Cortex of kidney (tissue), 1 donor: ENCODE data around the gene GKN1.

ENCODE experiments used
- DNase-seq: peaks from one replicate; lab custom pipeline; 2025; lab: John Stamatoyannopoulos, UW

GKN1 gene

DNA sequence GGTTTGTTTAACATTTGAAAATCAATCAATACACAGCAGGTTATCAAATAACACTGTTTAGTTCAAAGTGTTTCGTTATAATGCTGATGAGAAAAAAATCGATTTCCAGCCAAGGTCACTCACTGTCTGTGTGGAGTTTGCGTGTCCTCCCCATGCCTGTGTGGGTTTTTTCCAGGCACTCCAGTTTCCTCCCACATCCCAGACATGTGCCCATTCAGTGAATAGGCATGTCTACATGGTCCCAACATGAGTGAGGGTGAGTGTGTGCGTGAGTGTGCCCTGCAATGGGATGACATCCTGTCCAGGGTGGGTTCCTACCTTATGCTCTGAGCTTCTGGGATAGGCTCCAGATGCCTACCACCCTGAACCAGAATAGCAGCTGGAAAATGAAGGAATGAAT, 13.1 kb upstream of the GKN1 start:
- DNase-seq = no peak

DNA sequence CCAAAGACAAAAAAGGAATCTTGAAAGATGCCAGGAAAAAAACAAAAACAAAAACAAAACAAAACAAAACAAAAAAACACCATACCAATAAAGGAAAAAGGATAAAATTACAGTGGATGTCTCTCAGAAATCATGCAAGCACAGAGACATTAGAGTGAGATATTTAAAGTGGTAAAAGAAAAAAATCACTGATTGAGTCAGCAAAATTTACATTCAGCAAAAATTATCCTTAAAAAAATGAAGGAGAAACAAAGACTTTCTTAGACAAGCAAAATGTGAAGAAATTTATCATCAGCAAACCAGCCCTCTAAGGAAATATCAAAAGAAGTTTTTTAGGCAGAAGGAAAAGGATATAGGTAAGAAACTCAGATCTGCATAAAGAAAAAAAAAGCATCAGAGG, 10.2 kb upstream of the GKN1 start:
- no peak for DNase-seq

DNA sequence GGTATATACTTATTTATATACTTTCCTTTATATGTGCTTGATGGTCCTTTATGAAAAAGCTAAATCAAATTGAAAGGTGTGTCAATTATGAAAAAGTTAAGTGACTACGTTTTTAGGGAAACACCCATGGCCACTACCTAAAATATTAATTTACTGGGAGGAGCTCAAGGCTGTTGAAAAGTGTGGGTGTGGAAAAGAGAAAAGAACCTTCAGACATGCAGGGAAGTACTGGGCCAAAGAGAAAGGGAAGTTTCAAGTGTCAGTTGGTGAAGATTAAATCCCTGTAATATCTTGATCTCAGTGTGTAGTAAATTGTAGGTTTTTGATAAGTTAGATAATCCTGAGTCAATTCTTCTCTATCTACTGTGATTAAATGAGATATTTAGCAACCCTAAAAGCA, 6.2 kb upstream of the GKN1 start:
- DNase-seq = no peak

DNA sequence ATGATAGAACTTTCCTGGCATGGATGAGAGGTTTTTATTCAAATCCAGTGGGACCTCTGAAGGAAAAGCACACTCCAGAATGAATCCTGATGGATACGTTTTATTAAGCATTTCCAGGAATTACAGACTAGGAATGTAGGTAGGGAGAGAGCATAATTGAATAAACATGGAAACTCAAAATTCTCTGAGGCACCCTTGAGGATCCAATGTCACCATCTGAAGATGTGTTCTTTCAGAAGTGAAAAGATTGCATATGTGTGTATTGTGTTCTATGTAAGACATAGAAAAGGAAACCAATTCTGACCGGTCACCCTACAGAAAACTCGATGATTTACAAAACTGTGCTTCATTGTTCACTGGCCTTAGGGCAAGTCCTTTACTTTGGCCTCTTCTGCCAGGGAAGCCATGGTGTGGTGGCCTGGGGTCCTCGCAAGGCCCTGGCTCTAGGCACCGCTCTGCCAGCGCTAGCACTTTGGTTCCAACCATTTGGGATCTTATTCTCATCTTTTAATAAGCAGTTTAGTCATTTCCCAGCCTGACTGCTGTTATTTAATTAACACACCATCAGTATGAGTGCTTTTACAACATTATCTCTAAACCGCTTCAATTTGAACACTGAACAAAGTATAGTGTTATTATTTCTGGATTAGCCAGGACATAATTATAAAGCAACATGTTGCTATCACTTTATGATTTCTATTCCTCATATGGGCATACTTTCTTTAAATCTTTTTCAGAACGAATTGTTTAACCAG, 4.5 kb upstream of the GKN1 start:
- no peak for DNase-seq

DNA sequence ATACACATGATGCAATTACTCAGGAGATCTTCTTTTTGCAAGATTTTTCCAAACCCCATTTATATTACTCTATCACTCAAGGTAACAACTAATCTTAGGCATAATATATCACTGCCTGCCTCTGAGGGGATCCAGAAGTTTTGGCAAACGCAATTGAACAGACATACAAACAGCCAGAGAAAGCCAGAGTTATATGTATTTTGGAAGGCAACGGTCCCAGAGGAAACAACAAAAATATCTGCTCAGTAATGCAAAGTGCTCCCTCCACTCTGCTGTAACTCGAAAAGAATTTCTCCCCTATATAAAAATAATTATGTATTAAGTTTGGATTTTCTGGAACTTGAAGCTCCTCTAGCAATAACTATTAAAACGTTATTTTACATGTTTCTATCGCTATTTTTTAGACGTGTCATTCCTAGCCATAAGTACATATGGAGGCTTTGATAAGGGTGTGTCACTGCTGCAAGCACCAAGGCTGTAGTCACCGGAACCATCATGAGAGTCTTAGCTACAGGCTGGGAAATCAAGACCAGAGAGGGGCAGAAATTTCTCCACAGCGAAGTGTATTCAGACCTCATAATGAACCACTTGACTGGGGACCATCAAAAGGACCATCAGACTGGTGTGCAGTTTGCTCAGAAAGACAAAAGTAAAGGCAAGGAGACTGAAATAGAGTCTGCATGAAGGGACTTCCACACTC, 3.7 kb upstream of the GKN1 start:
- no peak for DNase-seq

DNA sequence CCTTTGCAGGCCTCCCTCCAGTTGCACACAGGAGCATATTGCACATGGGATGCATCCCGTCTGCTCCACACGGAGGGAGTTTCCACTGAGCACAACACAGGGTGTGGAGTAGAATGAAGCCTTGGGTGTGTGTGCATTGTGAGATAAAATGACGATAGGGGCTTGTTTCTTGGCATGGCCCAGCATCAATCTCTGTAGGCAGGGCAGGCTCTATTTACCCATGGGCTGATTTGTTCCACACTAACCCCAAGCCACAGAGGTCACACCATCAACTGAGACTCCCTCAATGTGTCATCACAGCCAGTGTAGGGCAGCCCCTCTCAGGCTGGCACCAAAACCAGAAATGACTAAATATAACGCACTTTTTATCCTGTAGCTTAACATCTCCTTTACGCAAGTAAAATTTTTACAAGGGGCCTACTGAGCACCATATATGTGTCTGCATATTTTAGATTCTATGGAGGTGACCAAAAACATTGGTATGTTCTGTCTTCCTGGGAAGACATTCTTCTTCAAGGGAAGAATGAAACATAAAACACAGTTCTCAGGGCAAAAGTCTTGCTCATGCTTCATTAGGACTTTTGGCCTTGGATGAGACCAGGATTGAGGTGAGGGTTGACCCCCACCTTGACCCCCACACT, 2.7 kb upstream of the GKN1 start:
- no peak for DNase-seq

DNA sequence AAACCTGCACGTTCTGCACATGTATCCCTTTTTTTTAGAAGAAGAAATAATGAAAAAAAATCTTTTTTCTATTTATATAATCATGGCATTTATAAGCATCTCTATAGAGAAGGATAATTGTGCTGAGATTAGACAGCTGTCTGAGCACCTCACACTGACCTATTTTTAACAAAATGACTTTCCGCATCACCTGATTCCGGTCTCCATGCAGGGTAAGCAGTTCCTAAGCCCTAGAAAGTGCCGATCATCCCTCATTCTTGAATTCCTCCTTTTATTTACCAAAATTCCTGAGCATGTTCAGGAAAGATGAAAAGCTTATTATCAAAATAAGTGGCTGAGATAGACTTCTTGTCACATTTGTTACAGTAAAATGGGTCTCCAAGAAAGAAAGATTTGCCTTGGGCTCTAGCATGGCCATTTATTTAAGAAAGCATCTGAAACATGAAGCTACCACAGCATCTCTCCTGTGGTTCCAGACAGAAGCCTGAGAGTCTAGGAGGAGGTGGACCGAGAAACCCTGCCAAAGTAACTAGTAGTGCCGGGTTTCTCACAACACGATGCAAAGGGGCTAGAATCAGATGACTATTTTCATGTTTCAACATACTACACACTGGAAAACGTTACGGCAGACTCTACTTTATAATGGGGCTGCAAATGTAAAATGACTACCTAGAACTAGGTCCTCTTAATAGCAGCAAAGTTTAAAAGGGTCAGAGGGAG, 670 bp downstream of the GKN1 start:
- DNase-seq = no peak

DNA sequence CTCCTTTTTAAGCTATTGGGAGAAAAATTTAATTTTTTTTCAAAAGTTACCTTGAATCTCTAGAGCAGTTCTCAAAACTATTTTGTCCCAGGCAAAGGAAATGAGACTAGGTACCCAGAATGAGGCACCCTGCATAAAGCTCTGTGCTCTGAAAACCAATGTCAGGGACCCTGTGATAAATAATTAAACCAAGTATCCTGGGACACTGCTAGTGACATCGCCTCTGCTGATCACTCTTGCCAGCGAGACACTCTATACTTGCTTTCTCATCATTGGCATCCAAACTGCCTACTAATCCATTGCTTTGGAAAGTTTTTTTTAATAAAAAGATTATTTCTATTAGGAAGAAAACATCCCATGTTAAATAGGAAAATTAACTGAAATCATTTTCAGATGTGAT, 1.4 kb downstream of the GKN1 start:
- DNase-seq = no peak

DNA sequence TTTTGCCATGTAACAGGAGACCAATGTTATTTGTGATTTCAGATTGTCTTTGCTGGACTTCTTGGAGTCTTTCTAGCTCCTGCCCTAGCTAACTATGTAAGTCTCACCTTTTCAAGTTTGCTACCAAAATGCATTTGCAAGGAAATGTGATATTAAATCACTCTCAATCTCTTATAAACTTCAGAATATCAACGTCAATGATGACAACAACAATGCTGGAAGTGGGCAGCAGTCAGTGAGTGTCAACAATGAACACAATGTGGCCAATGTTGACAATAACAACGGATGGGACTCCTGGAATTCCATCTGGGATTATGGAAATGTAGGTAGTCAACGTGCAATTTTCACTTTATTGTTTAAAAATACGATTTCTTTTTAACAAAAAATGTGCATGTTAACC, 3.0 kb downstream of the GKN1 start:
- DNase-seq = no peak

DNA sequence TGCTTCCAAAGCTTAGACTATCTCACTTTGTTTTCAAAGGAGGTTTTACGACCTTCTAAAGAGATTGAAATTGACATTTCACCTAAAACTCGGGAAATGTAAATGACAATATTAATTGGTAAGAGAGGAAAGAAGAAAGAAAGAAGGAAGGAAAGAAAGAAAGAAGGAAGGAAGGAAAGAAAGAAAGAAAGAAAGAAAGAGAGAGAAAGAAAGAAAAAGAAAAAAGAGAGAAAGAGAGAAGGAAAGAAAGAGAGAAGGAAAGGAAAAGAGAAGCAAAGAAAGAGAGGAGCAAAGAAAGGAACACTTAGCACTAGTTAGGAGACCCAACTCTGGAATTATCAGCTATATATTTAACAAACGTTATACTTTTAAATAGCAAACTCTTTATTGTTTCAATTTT, 3.7 kb downstream of the GKN1 start:
- no peak for DNase-seq

DNA sequence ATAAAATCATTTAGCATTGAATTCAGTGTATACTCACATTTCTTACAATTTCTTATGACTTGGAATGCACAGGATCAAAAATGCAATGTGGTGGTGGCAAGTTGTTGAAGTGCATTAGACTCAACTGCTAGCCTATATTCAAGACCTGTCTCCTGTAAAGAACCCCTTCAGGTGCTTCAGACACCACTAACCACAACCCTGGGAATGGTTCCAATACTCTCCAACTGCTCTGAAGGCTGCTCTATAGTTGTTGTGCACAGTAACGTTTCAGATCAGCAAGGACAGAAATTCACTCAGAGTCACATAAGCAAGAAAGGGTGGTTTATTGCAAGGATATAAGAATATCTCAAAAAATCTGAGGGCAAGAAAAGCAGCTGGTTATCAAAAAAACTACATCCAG, 6.5 kb downstream of the GKN1 start:
- DNase-seq = no peak

DNA sequence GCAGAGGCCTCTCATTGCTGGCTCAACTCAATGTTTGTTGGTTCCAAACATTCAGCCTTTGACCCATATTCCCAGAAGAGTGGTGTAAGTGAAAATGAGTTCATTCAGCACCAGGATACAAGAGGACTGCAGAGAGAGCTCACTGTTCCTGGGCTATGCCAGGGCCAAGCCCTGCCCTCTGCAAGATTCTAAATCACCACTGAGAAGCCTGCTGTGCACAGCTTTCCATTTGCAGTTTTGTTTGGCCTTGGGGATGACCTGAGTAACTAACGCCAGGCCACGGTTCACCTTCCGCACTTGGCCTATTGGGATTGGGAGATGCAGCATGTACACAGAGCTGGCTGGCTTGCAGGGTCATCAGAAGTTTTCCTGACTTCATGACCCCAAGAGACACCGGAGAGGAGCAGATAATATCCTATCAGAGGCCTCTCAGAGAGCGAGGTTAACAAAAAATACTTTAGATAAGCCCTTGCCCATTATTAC, 12.6 kb downstream of the GKN1 start:
- DNase-seq = no peak

DNA sequence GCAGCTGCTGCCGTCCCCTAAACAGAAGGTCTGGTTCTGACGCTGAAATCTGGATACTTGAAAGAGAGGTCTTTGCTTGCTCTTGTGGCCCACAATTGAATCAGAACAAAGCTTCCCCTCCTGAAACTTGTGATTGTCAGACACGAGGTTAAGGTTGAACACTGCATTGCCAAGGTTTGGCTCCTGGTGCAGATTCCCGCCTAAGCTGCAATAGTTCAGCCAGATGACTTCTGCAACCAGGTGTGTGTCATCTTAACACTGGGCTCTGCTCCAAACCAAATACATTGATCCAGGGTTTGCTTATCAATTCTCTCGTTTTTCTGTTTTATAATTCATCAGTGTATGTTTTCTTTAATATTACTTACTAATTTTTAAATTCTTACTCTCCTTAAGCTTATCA, 14.6 kb downstream of the GKN1 start:
- no peak for DNase-seq

DNA sequence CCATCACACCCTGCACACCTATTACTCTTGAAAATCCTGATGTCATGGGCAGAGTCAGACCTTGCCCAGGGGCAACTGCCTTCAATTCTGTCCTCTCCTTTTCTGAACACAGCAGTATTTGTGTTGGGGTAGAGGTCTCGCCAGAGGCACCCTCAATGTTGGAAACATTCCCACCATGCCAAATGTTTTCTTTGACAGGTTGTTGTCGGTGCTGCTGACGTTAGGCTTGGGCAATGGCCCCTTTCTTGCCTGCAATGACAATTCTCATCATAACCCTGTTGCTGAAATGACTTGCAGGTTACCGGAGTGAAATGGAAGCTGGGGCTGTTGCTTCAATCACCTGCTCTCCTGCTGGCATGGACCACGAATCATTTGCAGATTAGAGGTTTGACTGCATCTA, 17.9 kb downstream of the GKN1 start:
- no peak for DNase-seq

DNA sequence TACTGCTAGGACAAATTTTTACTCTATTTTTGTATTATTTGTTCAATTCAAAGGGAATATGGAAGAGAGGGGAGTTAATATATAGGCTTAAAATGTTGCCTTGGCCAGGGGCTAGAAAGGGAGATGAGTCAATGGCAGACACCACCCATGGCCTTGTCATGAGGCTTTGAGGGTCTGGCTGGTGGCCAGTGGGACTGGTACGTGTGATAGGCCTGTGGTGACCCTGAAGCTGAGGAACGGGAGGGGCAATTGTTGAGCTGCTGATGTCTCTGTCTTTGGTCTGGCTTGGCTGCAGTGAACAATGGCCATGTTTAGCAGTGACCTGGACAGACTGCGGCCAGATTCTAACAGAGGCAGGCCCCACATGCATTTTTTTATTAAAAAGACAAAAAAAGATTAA, 18.5 kb downstream of the GKN1 start:
- DNase-seq = no peak

DNA sequence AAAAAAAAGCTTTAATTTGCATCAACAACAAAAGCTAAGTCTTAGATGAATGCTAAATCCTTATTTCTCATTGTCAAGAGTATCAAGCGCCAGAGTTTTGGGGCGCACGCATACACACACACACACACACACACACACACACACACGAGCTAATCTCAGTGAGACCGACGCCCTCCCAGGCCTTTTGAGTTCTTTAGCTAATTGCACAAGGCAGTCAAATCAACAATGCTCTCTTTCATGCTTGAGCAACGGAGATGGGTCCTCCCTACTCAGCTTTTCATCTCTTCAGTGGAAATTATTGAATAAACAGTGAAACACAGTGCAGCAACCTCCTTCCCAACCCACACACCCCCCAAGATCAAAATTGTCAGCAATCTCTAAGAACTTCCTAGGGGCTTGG, 19.2 kb downstream of the GKN1 start:
- DNase-seq = no peak

DNA sequence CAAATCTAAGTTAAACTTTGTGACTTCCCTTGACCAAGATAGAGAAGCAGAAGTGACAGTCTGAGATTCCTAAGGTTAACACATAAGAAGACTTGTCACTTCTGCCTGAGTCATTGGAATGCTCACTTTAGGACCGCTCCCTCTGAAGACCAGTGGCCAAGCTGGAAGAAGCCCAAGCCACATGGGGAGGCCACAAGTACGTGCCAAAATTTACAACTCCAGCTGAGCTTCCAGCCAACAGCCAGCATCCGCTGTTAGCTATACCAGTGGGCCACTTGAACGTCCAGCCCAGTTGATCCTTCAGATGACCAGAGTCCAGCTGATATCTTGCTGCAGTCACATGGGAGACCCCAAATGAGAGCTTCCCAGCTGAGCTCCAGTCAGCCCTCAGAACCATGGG, 20.4 kb downstream of the GKN1 start:
- no peak for DNase-seq

DNA sequence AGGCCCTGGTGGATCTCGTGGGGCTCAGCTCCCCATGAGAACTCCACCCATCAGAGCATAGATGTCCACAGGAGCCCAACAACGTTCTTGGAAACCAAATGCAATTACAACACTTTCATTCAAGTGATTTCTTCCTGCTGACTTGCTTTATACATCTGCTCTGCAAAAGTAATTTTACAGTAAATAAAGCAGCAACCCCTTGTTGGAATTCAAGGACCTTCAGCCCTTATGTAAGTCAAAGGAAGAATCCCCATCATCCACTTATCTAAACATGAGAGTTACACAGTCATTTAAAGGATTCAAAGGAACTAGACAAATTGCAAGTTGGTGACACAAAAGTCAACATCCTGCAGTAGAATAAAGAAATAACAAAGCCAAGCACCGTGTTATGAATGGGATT, 21.5 kb downstream of the GKN1 start:
- no peak for DNase-seq

DNA sequence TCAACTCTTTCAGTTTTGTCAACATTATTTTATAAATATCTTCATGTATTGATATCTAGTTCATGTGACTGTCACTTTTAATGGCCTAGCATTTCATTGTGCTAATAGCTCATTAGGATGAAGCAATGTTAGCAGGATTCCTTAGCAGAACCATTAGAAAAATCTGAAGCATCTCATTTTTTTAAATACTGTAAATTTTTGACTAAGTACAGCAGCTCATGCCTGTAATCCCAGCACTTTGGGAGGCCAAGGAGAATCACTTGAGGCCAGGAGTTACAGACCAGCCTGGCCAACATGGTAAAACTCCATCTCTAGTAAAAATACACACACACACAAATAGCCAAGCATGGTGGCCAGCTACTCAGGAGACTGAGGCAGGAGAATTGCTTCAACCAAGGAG, 23.0 kb downstream of the GKN1 start:
- DNase-seq = no peak

DNA sequence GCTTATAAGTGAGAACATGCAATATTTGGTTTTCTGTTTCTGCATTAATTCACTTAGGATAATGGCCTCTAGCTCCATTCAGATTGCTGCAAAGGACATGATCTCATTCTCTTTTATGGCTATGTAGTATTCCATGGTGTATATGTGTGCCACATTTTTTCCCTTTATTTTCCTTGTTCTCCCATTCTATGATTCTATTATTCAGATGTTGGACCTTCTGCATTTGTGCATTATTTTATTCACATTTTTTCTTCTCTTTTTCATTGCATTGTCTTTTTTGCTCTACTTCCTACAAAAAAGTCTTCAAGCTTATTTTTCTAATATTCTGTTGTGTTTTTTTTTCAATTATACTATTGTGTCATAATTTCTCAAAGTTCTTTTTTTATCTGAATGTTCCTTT, 27.4 kb downstream of the GKN1 start:
- DNase-seq = no peak

DNA sequence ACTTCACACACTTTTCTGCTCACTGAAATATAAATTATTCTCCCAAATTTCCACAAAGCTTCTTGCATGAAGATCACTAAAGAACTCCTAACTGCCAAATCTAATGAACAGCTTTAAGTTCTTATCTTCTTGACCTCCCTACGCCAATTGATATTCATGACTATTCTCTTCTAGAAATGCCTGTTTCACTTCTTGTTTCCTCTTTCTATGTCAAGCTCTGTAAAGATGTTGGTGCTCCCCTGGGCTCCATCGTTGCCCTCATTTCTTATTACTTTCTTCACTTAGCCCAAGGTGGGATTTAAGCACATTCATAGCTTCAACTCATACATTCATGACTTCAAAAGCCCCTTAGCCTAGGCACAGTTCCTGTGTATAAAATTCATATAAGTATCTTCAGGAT, 29.3 kb downstream of the GKN1 start:
- DNase-seq = no peak

DNA sequence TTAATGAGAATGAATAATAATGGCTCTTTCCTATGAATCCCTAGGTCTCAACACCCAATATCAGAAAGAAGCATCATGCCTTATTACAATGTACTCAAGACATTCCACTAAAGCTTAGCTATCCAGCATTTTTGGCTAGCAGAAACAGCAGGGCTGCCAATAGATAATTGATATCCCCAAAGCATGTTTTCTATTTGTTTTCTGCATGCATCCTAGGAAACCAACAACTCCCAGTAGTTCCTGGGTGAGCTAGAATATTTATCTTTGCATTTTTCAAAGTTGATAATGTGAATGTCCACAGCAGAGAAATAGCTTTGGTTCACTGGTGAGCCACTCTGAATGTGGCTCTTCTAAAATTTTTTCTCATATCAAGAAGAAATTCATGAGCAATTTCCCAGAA, 32.7 kb downstream of the GKN1 start:
- DNase-seq = no peak

DNA sequence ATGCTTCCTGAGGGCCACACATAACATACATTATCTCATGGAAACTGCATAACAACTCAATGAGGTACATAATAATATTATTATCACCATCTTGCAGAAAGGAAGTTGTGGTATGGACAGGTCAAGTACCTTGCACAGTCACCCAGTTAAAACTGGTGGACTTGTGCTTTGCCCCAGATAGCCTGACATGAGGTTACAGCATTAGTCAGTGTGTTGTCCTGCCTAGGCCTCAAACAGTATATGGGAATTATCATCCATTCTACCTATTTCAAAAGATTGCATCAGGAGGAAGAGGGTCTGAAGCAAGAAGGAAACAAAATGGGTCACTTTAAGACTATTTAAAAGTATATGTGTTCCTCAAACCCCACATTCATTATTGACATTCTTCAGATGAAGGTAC, 33.2 kb downstream of the GKN1 start:
- no peak for DNase-seq
